Measurements from ENCODE around the gene HSPB9.
"Not testable (repeated sequence)": the region's sequence is repeated elsewhere in the genome, so short reads cannot be mapped to it uniquely, and the experiment has no call there.

HSPB9 gene

DNA sequence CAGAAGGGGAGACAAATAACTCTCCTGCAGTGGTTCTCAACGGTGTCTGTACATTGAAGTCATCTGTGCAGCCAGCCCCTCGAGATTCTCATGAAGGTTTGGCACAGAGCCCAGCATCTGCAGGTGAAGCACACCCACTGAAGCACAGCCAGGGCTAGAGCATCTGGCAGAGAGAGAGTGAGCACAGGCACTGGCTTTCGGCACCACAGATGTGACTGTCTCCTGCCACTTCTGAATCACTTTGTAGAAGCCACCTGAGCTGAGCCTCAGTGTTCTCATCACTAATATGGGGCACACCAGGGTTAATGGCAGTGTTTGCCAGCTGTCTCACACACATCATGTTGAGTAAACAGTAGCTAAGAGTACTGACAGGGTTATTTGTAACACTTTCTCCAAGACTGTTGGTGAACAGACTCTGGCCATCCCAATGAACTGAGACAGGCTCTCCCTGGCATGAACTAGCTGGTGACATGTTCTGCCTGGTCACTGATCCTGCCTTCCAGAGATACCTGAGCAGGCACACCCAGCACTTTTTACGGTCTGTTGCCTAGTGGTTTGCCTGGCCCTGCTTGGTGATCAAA lies 10.9 kb downstream of the HSPB9 start:
- Mint-ChIP-seq H3K27ac (peak overlapping the region; percentile 75), H3K36me3 (peaks cover 41% of the 10 kb centered on the region), H3K4me1 (peaks cover 55% of the 10 kb centered on the region), H3K27me3 (no peaks in the 10 kb centered on the region), H3K9me3 (no peaks in the 10 kb centered on the region), H3K4me3 (no peak overlapping the region)
- DNase-seq: no peak
- CTCF ChIA-PET: interaction anchor here (1.0 kb wide), 1 partner anchor 15 kb away, joined by 3 read pairs; no protein-coding TSS in a partner anchor

DNA sequence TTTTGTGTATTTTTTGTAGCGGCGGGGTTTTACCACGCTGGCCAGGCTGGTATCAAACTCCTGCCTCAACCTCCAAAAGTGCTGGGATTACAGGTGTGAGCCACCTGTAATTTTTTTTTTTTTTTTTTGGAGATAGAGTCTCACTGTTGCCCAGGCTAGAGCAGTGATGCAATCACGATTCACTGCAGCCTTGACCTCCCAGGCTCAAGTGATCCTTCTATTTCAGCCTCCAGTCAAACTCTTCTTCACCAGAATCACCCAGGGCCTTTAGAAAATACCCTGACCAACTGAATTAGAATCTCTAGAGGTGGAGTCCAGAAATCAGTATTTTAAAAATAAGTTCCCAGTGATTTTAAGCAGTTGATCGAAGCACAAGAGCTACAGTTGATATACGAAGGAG lies 12.5 kb downstream of the HSPB9 start:
- Mint-ChIP-seq H3K4me3 (no peak overlapping the region), H3K4me1 (peaks cover 55% of the 10 kb centered on the region), H3K27ac (no peak overlapping the region), H3K27me3 (no peaks in the 10 kb centered on the region), H3K36me3 (peaks cover 37% of the 10 kb centered on the region), H3K9me3 (no peaks in the 10 kb centered on the region)
- no peak for DNase-seq
- CTCF ChIA-PET: interaction anchor here (1.0 to 2.0 kb wide), 3 partner anchors 46 to 170 kb away, joined by 4 to 6 read pairs (median 5); no protein-coding TSS in a partner anchor

DNA sequence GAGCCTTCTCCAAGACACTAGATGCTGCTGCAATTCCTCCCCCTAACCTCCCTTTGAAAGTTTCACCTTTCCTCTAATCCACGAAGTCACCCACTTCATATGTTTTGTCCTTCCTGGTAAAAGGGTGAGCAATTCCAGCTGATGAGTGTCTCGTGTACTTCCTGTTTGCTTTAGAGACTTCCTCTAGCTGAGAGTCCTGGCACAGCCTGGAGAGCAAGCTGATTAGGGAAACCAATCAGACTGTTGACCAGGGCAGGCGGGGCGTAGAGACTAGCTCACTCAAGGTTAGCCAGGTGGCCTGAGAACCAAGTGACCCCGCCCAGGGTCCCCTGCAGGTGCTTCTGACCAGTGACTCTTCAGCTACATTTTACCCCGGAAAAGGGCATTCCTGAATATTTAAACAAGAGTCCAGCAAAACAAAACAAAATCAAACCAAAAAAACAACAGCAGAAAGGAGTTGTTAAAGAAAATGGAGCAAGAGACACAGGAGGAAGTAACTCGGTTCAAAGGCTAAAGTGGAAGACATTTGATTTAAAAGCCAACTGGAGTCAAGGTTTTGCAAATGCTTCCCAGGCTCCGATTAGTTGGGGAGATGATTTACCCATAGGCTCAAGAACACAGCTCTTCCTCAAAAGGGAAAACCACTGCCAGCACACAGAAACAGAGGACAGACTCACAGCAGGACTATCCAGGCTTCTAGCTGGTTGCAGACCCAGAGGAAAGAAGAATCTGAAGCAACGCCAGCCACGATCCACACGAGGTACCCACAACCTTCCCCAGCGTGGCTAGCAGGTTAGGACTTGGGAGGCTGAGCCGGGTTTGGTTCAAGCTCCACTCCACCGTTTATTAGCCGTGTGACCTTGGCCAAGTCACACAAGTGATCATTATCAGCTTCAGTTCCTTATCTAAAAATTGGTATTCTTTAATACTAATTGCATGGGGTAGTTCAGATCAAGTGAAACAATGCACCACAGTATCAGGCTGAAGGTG lies 13.4 kb downstream of the HSPB9 start:
- no peak for DNase-seq
- peaks cover 53% of the 10 kb centered on the region for H3K4me1 Mint-ChIP-seq
- no peaks in the 10 kb centered on the region for H3K27me3 Mint-ChIP-seq
- H3K27ac Mint-ChIP-seq: peak overlapping the region; percentile 83
- no peak overlapping the region for H3K4me3 Mint-ChIP-seq
- CTCF ChIA-PET: interaction anchor here (0.6 to 2.0 kb wide), 5 partner anchors 16 to 345 kb away, joined by 3 to 6 read pairs (median 4); no protein-coding TSS in a partner anchor
- H3K36me3 Mint-ChIP-seq: peaks cover 31% of the 10 kb centered on the region
- no peaks in the 10 kb centered on the region for H3K9me3 Mint-ChIP-seq

DNA sequence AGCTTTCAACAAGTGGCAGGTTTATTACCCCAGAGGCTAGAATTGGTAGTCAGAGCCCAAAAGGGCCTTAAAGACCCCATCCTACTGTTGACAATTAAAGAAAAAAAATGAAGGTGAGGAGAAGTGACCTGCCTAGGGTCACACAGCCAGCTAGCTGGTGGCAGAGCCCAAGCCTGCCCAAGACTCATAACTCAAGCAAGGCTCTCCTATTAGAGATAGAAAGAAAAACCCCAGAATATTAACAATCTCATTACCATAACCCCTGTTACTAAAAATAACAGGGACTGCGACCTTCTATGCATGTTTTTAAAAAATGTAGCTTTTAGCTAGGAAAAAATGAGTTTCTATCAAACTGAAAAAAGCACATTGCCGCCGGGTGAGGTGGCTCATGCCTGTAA lies 14.0 kb downstream of the HSPB9 start:
- Mint-ChIP-seq H3K4me3 (no peak overlapping the region), H3K27ac (no peak overlapping the region)
- CTCF ChIA-PET: interaction anchor here (0.6 to 1.3 kb wide), 3 partner anchors 17 to 346 kb away, joined by 3 to 4 read pairs (median 3); no protein-coding TSS in a partner anchor

DNA sequence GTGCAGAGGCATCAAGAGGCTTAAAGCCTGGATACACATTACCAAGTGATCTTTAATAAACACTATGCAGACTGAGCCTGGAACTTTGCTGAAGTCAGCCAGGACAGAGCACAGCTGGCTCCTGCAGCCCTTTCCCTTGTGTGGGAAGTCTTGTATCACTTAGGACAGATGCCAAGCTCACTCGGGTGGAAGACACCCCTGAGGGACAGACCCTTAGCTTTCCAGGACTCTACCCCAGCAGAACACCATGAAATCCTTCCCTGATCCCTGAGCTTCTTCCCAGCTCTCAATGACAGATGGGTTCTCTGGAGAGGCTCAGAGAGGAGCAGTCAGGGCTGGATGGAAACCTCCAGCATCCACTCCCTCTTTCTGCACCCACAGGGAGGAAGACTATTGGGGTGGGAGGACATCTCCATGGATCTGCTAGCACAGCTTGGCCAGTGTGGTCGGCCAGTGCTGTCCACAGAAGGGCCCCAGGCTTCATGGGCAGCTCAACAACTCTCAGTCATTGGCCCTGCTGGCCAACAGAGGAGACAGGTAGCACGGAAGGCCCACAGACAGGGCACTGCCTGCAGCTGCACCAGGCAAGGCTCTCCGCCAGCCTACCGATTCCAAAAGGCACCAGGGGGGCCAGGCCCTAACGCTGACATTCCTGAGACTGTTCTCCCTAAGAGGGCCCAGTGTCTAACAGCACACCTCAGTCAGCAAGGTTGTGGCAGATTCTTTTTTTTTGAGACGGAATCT lies 16.3 kb downstream of the HSPB9 start:
- H3K4me3 Mint-ChIP-seq: no peak overlapping the region
- H3K27me3 Mint-ChIP-seq: no peaks in the 10 kb centered on the region
- H3K9me3 Mint-ChIP-seq: no peaks in the 10 kb centered on the region
- CTCF ChIA-PET: no interaction called here
- no peak for DNase-seq
- peaks cover 32% of the 10 kb centered on the region for H3K4me1 Mint-ChIP-seq
- H3K36me3 Mint-ChIP-seq: peaks cover 38% of the 10 kb centered on the region
- H3K27ac Mint-ChIP-seq: no peak overlapping the region

More for the DNA sequence above, 14.0 kb downstream of the HSPB9 start:
- Mint-ChIP-seq H3K27me3 (no peaks in the 10 kb centered on the region), H3K36me3 (peaks cover 33% of the 10 kb centered on the region), H3K9me3 (no peaks in the 10 kb centered on the region), H3K4me1 (peaks cover 47% of the 10 kb centered on the region)
- no peak for DNase-seq

DNA sequence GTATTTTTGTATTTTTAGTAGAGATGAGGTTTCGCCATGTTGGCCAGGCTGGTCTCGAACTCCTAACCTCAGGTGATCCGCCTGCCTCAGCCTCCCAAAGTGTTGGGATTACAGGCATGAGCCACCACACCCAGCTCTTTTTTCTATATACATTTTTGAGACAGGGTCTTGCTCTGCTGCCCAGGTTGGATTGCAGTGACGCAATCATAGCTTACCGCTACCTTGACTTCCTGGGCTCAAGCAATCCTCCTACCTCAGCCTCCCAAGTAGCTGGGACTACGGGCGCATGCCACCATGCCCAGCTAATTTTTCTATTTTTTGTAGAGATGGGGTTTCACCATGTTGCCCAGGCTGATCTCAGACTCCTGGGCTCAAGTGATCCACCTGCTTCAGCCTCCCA lies 18.1 kb downstream of the HSPB9 start:
- DNase-seq, H3K27ac Mint-ChIP-seq, H3K27me3 Mint-ChIP-seq, CTCF ChIA-PET, H3K4me3 Mint-ChIP-seq, H3K9me3 Mint-ChIP-seq: not testable (repeated sequence)
- Mint-ChIP-seq H3K36me3 (peaks cover 38% of the 10 kb centered on the region), H3K4me1 (peaks cover 20% of the 10 kb centered on the region)

DNA sequence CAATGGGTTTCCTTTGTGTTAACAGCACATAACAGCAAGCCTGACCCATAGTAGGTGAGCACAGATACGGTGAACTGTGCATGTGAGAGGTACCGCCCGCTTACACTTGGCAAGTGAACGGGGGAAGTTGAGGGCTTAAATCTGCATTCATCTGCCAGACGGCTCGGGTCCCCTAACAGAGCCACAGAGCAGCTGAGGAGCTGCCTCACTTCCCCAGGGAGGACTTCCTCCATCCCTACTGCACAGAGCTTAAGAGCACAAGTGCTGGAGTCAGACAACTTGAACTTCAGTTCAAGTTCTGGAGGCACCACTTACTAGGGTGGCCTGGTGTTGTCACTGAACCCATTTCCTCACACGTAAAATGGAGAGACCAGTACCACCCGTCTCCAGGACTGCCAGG lies 18.8 kb downstream of the HSPB9 start:
- DNase-seq: no peak
- CTCF ChIA-PET: interaction anchor here (1.0 kb wide), 1 partner anchor 40 kb away, joined by 3 read pairs; no protein-coding TSS in a partner anchor

DNA sequence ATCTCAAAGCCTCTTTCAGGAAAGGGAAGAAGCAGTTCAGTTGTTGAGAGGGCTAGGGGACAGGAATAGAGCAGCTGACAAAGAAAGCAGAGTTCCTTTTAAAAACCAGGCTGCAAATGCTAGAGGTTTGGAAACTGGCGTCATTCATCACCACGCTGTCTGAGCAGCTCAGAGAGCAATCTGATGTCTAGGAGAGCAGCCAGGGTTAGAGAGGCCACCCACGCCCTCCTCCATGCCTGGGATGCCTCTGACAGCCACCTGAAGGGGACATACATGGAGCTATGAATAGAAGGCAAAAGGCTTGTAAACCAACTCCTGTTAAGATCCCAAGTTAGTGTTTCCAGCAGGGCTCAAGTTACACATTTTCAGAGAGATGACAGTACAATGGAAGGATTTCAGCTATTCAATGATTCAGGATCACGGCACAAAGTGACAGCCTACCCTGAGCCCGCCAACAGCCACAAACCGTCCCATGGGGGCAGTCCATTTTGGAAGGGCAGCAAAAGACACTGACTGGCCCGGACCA lies 19.8 kb downstream of the HSPB9 start:
- Mint-ChIP-seq H3K27ac (peak overlapping the region; percentile 75), H3K4me1 (peaks cover 11% of the 10 kb centered on the region), H3K36me3 (peaks cover 38% of the 10 kb centered on the region), H3K4me3 (no peak overlapping the region), H3K27me3 (no peaks in the 10 kb centered on the region), H3K9me3 (no peaks in the 10 kb centered on the region)
- CTCF ChIA-PET: interaction anchor here (0.9 to 1.2 kb wide), 3 partner anchors 39 to 264 kb away, joined by 3 read pairs; no protein-coding TSS in a partner anchor
- DNase-seq: no peak

More for the DNA sequence above, 18.8 kb downstream of the HSPB9 start:
- peaks cover 13% of the 10 kb centered on the region for H3K4me1 Mint-ChIP-seq
- H3K27ac Mint-ChIP-seq: no peak overlapping the region
- H3K4me3 Mint-ChIP-seq: no peak overlapping the region
- H3K36me3 Mint-ChIP-seq: peaks cover 36% of the 10 kb centered on the region
- H3K27me3 Mint-ChIP-seq: no peaks in the 10 kb centered on the region
- H3K9me3 Mint-ChIP-seq: no peaks in the 10 kb centered on the region

DNA sequence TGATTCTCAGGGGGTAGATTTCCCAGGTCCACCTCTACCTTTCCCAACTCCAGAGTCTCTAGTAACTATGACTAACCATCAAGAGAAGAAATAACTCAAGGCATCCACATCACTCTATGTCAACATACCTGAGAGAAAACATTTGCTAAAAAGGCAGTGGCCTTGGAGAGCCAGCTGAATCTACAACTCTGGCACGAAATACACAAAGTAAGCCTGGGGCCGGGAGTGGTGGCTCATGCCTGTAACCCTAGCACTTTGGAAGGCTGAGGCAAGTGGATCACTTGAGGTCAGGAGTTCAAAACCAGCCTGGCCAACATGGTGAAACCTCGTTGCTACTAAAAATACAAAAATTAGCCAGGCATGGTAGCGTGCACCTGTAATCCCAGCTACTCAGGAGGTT lies 20.5 kb downstream of the HSPB9 start:
- not testable (repeated sequence) for H3K9me3 Mint-ChIP-seq, H3K4me3 Mint-ChIP-seq, DNase-seq, H3K27ac Mint-ChIP-seq, H3K27me3 Mint-ChIP-seq
- Mint-ChIP-seq H3K4me1 (peaks cover 13% of the 10 kb centered on the region), H3K36me3 (peaks cover 40% of the 10 kb centered on the region)
- CTCF ChIA-PET: interaction anchor here (1.2 kb wide), 1 partner anchor 71 kb away, joined by 3 read pairs; no protein-coding TSS in a partner anchor

DNA sequence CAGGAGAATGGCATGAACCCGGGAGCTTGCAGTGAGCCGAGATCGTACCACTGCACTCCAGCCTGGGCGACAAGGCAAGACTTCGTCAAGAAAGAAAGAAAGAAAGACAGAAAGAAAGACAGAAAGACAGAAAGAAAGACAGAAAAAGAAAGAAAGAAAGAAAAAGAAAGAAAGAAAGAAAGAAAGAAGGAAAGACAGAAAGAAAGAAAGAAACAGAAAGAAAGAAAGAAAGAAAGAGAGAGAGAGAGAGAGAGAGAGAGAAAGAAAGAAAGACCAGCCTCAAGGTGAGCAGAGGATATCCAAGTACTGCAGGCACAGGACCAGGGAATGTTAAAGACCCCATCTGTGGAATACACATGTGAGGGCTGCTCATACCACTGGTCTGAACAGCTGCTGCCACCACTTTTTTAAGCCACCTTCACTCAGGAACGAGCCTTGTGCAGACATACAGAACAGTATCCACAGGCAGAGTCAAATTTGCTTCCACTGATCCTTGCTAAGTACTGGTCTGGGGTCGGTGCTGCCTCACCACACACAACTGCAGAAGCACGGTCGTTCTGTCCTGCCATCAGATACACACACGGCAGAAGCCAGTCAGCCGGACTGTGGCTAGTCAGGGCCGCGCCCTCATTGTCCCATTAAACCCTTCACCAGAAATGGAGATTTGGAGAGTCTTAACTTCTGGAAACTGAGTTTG lies 24.5 kb downstream of the HSPB9 start:
- Mint-ChIP-seq H3K27ac (no peak overlapping the region), H3K9me3 (no peaks in the 10 kb centered on the region), H3K36me3 (peaks cover 34% of the 10 kb centered on the region), H3K4me1 (peaks cover 17% of the 10 kb centered on the region), H3K4me3 (no peak overlapping the region), H3K27me3 (no peaks in the 10 kb centered on the region)
- CTCF ChIA-PET: no interaction called here
- DNase-seq: no peak

DNA sequence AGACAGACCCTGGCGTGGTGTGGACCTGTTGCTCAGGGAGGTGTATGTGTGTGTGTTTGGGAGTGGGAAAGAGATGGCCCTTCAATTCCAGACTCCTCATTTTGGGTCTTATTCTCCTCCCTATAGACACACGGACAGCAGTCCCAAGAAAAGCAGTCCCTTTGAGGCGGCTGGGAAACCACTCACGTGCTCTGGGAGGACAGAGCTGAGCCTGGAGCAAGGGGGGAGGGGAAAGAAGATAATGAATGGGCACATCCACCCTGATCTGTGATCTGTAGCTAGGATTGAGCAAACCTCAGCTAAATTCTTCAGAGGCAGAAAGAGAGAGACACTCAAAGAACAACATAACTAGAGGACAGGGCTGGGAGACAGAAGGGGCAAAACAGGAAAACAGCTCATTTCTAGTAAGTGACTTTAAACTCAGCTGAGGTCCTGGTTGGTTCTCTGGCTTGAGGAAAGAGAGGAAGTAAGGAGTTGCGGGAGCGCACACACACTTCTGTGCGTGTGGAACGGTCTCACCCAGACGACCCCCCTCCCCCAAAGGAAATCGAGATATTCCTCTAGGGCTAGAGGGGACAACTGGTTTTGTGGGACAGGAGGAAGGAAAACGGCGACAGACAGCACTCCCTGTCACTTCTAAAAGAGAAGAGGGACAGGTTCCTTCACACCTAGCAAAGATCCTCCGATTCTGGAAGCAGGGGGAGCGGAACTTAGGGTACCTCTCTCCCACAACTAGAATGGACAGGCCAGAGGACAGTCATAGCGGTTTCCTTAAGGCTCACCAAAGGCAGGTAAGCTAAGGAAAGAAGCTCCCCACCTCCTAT lies 31.5 kb downstream of the HSPB9 start:
- peaks cover 5% of the 10 kb centered on the region for H3K27me3 Mint-ChIP-seq
- CTCF ChIA-PET: interaction anchor here (0.9 to 1.3 kb wide), 2 partner anchors 36 to 191 kb away, joined by 3 to 4 read pairs; no protein-coding TSS in a partner anchor
- H3K27ac Mint-ChIP-seq: peak overlapping the region; percentile 81
- H3K4me1 Mint-ChIP-seq: peaks cover 39% of the 10 kb centered on the region
- peaks cover 7% of the 10 kb centered on the region for H3K36me3 Mint-ChIP-seq
- H3K9me3 Mint-ChIP-seq: no peaks in the 10 kb centered on the region
- DNase-seq: no peak
- H3K4me3 Mint-ChIP-seq: peak overlapping the region; percentile 79

DNA sequence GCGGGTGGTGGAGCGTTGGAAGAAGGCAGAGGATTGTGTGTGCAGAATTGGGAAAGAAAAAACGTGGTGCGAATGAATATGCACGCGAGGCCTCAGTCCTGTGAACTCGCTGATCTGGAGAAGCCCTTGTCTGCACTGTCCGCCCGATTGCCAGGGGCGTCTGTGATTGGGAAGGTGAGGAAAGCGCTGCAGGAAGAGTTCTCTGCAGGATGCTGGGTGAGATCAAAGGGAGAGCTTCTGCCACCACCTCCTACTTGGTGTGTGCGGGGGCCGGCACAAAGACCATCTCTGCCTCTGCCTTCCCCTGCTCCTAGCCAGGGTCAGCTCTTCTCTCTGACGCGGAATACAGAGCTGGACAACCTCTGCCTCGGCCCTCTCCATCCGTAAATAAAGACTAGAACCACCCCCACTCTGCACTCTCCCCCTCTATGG lies 33.0 kb downstream of the HSPB9 start:
- H3K9me3 Mint-ChIP-seq: no peaks in the 10 kb centered on the region
- peak overlapping the region; percentile 81 for H3K27ac Mint-ChIP-seq
- no peak for DNase-seq
- H3K4me1 Mint-ChIP-seq: peaks cover 39% of the 10 kb centered on the region
- H3K27me3 Mint-ChIP-seq: peaks cover 5% of the 10 kb centered on the region
- CTCF ChIA-PET: interaction anchor here (0.7 to 1.1 kb wide), 2 partner anchors 26 to 191 kb away, joined by 3 to 4 read pairs; partner anchors contain the start of gene KCNH4
- peaks cover 7% of the 10 kb centered on the region for H3K36me3 Mint-ChIP-seq
- peak overlapping the region; percentile 79 for H3K4me3 Mint-ChIP-seq
